K562 (cell line): ENCODE measurements around the gene BCR. TPM values are rescaled to one million over a fixed set of nuclear protein-coding genes. Genes with fewer than 3 reads are reported as not detected.

Experiments used
- ATAC-seq: fragments of 200-7000 bp; cut with Tn5 transposase; 3 replicates; pipeline ENCODE4 v1.9.1; 2020; ENCODE audit warnings: moderate library complexity
- BruUV-seq: library from RNA; stranded (reverse); fragments of 400-500 nt; replicated peaks from 2 replicates; lab custom pipeline; 2021; lab: Mats Ljungman, UMichigan
- CTCF ChIA-PET: fragments of 300-600 bp; formaldehyde crosslinking; extraction: SDS; loops from one replicate; lab custom pipeline; 2021; ENCODE audit warnings: low intra/inter-chr PET ratio; lab: Yijun Ruan, JAX
- POLR2A ChIA-PET: fragments of 300-600, 350-650 bp; sonication (Branson Sonifier 250); formaldehyde crosslinking; extraction: SDS; loops from one replicate; lab custom pipeline; 2021; ENCODE audit warnings: antibody characterized with exemption, inconsistent platforms; lab: Yijun Ruan, JAX
- DNase-seq, 4 experiments: peaks; one replicate each; pipeline versions ENCODE4 v3.0.0 to v3.0.0-alpha.2; 2011 to 2018; ENCODE audit warnings: low spot score in 3 of 4, mixed read lengths in 3 of 4; ENCODE audit errors: extremely low read depth in 1 of 4
- FAIRE-seq: peaks from 2 replicates; lab custom pipeline; 2011; peaks lifted over from hg19 to GRCh38; lab: Jason Lieb, UNC
- H2AFZ ChIP-seq: 2 replicates; pipeline ENCODE4 v1.6.0; 2011; ENCODE audit warnings: low read depth, low read length, control low read depth, inconsistent platforms
- H3K27ac ChIP-seq: fragments of 200-600 bp; 3 replicates; pipeline ENCODE4 v1.8.0; 2011; ENCODE audit warnings: low read depth, mild to moderate bottlenecking, control low read depth, inconsistent platforms, low read length, moderate library complexity, mixed read lengths; ENCODE audit errors: extremely low read depth
- H3K27me3 ChIP-seq, 2 experiments: fragments of 300-600 bp in 1 of 2; 2 replicates in 1 of 2; 3 replicates in 1 of 2; pipeline versions ENCODE4 v1.6.0 to v1.8.0; 2011; ENCODE audit warnings: inconsistent platforms in 2 of 2, low read length in 2 of 2, mild to moderate bottlenecking in 1 of 2, mixed read lengths in 1 of 2, moderate library complexity in 1 of 2; ENCODE audit not compliant: control insufficient read depth in 2 of 2, insufficient read depth in 2 of 2
- H3K36me3 ChIP-seq: fragments of 300-600 bp; 3 replicates; pipeline ENCODE4 v1.8.0; 2011; ENCODE audit warnings: mild to moderate bottlenecking, low read length, inconsistent platforms; ENCODE audit not compliant: control insufficient read depth, insufficient read depth
- H3K4me1 ChIP-seq, 2 experiments: fragments of 200-600 bp in 1 of 2; replicated peaks in 1 of 2; 2 replicates in 1 of 2; 3 replicates in 1 of 2; pipeline versions ENCODE4 v1.5.1 to v1.8.0; 2011; ENCODE audit warnings: inconsistent platforms in 2 of 2, low read length in 2 of 2, mild to moderate bottlenecking in 1 of 2, mixed read lengths in 1 of 2, moderate library complexity in 1 of 2; ENCODE audit not compliant: control insufficient read depth in 2 of 2, insufficient read depth in 2 of 2
- H3K4me2 ChIP-seq: 2 replicates; pipeline ENCODE4 v1.6.1; 2011; ENCODE audit warnings: low read length, control low read depth, inconsistent platforms, mixed read lengths; ENCODE audit not compliant: insufficient read depth
- H3K4me3 ChIP-seq: fragments of 200-600 bp; sonication (generic), shearing (Covaris generic); 2 replicates; pipeline ENCODE4 v1.5.1; 2016; ENCODE audit warnings: control low read depth, inconsistent platforms
- H3K79me2 ChIP-seq: fragments of 200-600 bp; 3 replicates; pipeline ENCODE4 v1.8.0; 2011; ENCODE audit warnings: low read length, inconsistent platforms; ENCODE audit not compliant: control insufficient read depth, insufficient read depth
- H3K9ac ChIP-seq, 2 experiments: 2 replicates each; pipeline versions ENCODE4 v1.6.0 to v1.6.1; 2011; ENCODE audit warnings: low read depth in 2 of 2, low read length in 2 of 2, control low read depth in 1 of 2, inconsistent platforms in 1 of 2, mild to moderate bottlenecking in 1 of 2, mixed read lengths in 1 of 2; ENCODE audit not compliant: insufficient read depth in 1 of 2
- H3K9me1 ChIP-seq: one replicate; pipeline ENCODE4 v1.6.0; 2011; ENCODE audit warnings: inconsistent platforms, mild to moderate bottlenecking, low read length, moderate library complexity; ENCODE audit not compliant: control insufficient read depth, insufficient read depth
- H3K9me3 ChIP-seq: replicated peaks from 2 replicates; pipeline ENCODE4 v1.5.1; 2011; ENCODE audit warnings: low read depth, low read length, inconsistent platforms; ENCODE audit not compliant: control insufficient read depth, insufficient read depth
- H4K20me1 ChIP-seq: replicated peaks from 2 replicates; pipeline ENCODE4 v1.6.1; 2011; ENCODE audit warnings: low read length, inconsistent platforms, mixed read lengths; ENCODE audit not compliant: control insufficient read depth, insufficient read depth
- ARID2 ChIP-seq: fragments of 450-650 bp; IDR thresholded peaks from 2 replicates; pipeline ENCODE4 v1.6.1; 2017; ENCODE audit warnings: antibody characterized with exemption, mild to moderate bottlenecking
- ATF3 ChIP-seq, 2 experiments: fragments of 450-650 bp in 1 of 2; sonication (generic) in 1 of 2; formaldehyde crosslinking in 1 of 2; IDR thresholded peaks in 1 of 2; conservative IDR thresholded peaks in 1 of 2; 2 replicates each; pipeline versions ENCODE4 v1.6.1 to v1.8.1; 2016 to 2023; ENCODE audit warnings: mild to moderate bottlenecking in 2 of 2, moderate library complexity in 2 of 2, inconsistent platforms in 1 of 2, missing genetic modification reagents in 1 of 2
- CHD4 ChIP-seq: fragments of 200-600 bp; sonication (generic); IDR thresholded peaks from 3 replicates; pipeline ENCODE4 v1.6.1; 2012; ENCODE audit warnings: low read depth, mild to moderate bottlenecking, mixed read lengths, low read length, inconsistent platforms; ENCODE audit not compliant: insufficient read depth, insufficient replicate concordance, poor library complexity, severe bottlenecking
- HINFP ChIP-seq: fragments of 450-650 bp; conservative IDR thresholded peaks from 2 replicates; pipeline ENCODE4 v1.6.1; 2016; ENCODE audit warnings: missing genetic modification characterization, low read depth, mild to moderate bottlenecking, control low read depth, missing compliant biosample characterization
- POLR2G ChIP-seq: fragments of 200-400 bp; formaldehyde crosslinking; IDR thresholded peaks from 2 replicates; pipeline ENCODE4 v1.6.1; 2017; ENCODE audit warnings: low read depth, mild to moderate bottlenecking, antibody characterized with exemption, low read length, moderate library complexity
- RFX7 ChIP-seq: fragments of 250-450 bp; sonication (Bioruptor Pico); IDR thresholded peaks from 2 replicates; pipeline ENCODE4 v1.5.1; 2021; ENCODE audit warnings: mild to moderate bottlenecking
- TSC22D4 ChIP-seq: fragments of 450-650 bp; IDR thresholded peaks from 2 replicates; pipeline ENCODE4 v1.6.1; 2016; ENCODE audit warnings: missing genetic modification characterization, missing biosample characterization, control low read depth
- XRCC4 ChIP-seq: IDR thresholded peaks from one replicate; pipeline ENCODE4 v1.6.1; 2011; ENCODE audit not compliant: insufficient read depth, insufficient read length; ENCODE audit errors: extremely low read depth
- WGBS: fragments of 100-300 bp; shearing (Covaris generic); methylation state at CpG from one replicate; pipeline ENCODE4 v1.1.6; 2016; ENCODE audit warnings: low coverage, mixed read lengths; ENCODE audit not compliant: insufficient coverage; ENCODE audit errors: missing lambda C conversion rate; 5-methylcytosine and 5-hydroxymethylcytosine counted together
- in situ Hi-C: fragments of 300-500 bp; cut with MboI; formaldehyde crosslinking; loops from 4 replicates; pipeline ENCODE4 v1.15.0; 2018; ENCODE audit warnings: inconsistent platforms, mixed read lengths
- intact Hi-C: fragments of 100-400 bp; cut with micrococcal nuclease; formaldehyde crosslinking; loops from 2 replicates; pipeline ENCODE4 v1.14.2; 2022
- polyA plus RNA-seq, 8 experiments: library from polyadenylated mRNA; depleted of rRNA in 4 of 8; stranded (reverse) in 5 of 8; unstranded in 3 of 8; fragments of >200 nt; fragmentation: Nextera tagmentation in 2 of 8; fragmentation: Illumina TruSeq in 1 of 8; extraction: Ambion mirVana in 2 of 8; extraction: Trizol in 1 of 8; gene quantifications; 2 replicates each; pipeline versions ENCODE4 v1.2.1 to v1.2.3, GENCODE V29; 2011 to 2014; ENCODE audit warnings: inconsistent platforms in 1 of 8, missing spikeins in 1 of 8
- total RNA-seq, 7 experiments: library from RNA; depleted of rRNA in 6 of 7; stranded (reverse); fragments of >200 nt in 6 of 7; fragmentation: Illumina TruSeq in 2 of 7; extraction: Trizol in 2 of 7; gene quantifications; 2 replicates each; pipeline versions ENCODE4 v1.2.1 to v1.2.3, GENCODE V29; 2011 to 2021; ENCODE audit warnings: low replicate concordance in 1 of 7

The BCR gene
- total and polyA plus RNA-seq, 9 of the 15 experiments (the other 6 are each of a cell fraction or from before 2014, with no cell fraction given), result 0.41 to 150 (median 45.6) TPM

- intact Hi-C loops (no loop called here), in situ Hi-C loops (no loop called here)
- H3K79me2 ChIP-seq, result peaks cover 80% of the 10 kb centered on the region
- ATAC-seq (peak; percentile 32), DNase-seq (peak in 3 of 4 experiments; percentile 68 to 83 (median 83)), FAIRE-seq (no peak)
- H3K36me3 ChIP-seq, result peaks cover 52% of the 10 kb centered on the region; the same call in 2 of the 3 replicates
- no peaks in the 10 kb centered on the region for H3K27me3 ChIP-seq
- no peak overlapping the region for H2AFZ ChIP-seq
- no TSS peak for BruUV-seq
- H4K20me1 ChIP-seq, result peaks cover 44% of the 10 kb centered on the region
- TF ChIP-seq RFX7 (CRISPR knock-in tag), result no peak
- 70% methylated on average over 8 of the region's 8 CpGs for WGBS
- H3K9me1 ChIP-seq, result peaks cover 33% of the 10 kb centered on the region
- peaks cover 12 to 17% of the 10 kb centered on the region in 2 experiments for H3K4me1 ChIP-seq
- ChIA-PET CTCF (interaction anchor here (0.7 to 1.1 kb wide), 2 partner anchors 19 to 67 kb away, joined by 3 to 4 read pairs; no protein-coding TSS in a partner anchor), POLR2A (interaction anchor here (0.7 to 86.5 kb wide), 4 partner anchors 3 to 1746 kb away, joined by 3 to 3476 read pairs (median 1740); partner anchors contain the start of genes BCR and RAB36)
- H3K4me3 ChIP-seq, result no peak overlapping the region
- H3K4me2 ChIP-seq, result no peak overlapping the region; the same call in 1 of the 2 replicates
- peak overlapping the region; percentile 1 to 75; a peak in 3 of 4 replicates for H3K9ac ChIP-seq
- H3K27ac ChIP-seq, result 0 out of 3 replicates have a peak overlapping the region, but pooled peaks have one; percentile 0
- H3K9me3 ChIP-seq, result no peaks in the 10 kb centered on the region
These were observed 17.5 kb downstream of the BCR start for GRCh38 chr22:23197836-23198235.

- Histone ChIP-seq H3K9me1 (peaks cover 32% of the 10 kb centered on the region), H3K4me1 (peaks cover 12 to 17% of the 10 kb centered on the region in 2 experiments), H3K27ac (no peak overlapping the region), H2AFZ (no peak overlapping the region), H3K27me3 (no peaks in the 10 kb centered on the region; a peak in 1 of 5 replicates), H3K79me2 (peaks cover 80% of the 10 kb centered on the region), H4K20me1 (peaks cover 44% of the 10 kb centered on the region), H3K9ac (peak overlapping the region in 1 of 2 experiments; percentile 15; a peak in 2 of 4 replicates), H3K9me3 (no peaks in the 10 kb centered on the region), H3K36me3 (peaks cover 53% of the 10 kb centered on the region), H3K4me2 (no peak overlapping the region), H3K4me3 (no peak overlapping the region)
- no peak for FAIRE-seq
- intact Hi-C loops (no loop called here), in situ Hi-C loops (no loop called here)
- no peak for ATAC-seq
- ChIA-PET CTCF (interaction anchor here (0.6 kb wide), 2 partner anchors 33 to 753 kb away, joined by 3 read pairs; no protein-coding TSS in a partner anchor), POLR2A (interaction anchor here (1.2 to 86.5 kb wide), 3 partner anchors 2 to 64 kb away, joined by 3 to 3476 read pairs (median 3476); partner anchors contain the start of genes BCR and RAB36)
- no TSS peak for BruUV-seq
- WGBS, result 88% methylated on average over 8 of the region's 8 CpGs
- TF ChIP-seq HINFP (tag), result no peak
- TF ChIP-seq CHD4, result no peak
- no peak for TF ChIP-seq POLR2G
- no peak for TF ChIP-seq XRCC4
- TF ChIP-seq TSC22D4 (tag), result no peak
- no peak for TF ChIP-seq ARID2
- TF ChIP-seq ATF3 (IDR thresholded peaks at IDR 0.05), result no peak
- 0 out of 2 replicates have a peak, but pooled peaks have one; percentile 34 for TF ChIP-seq ATF3 (CRISPR knock-in tag; conservative IDR thresholded peaks at IDR 0.05)
- DNase-seq, result peak in 1 of 4 experiments; percentile 69
These were observed 18.9 kb downstream of the BCR start for GRCh38 chr22:23199159-23199558.
